ENCODE results near the gene WDR90.

The WDR90 gene

DNA sequence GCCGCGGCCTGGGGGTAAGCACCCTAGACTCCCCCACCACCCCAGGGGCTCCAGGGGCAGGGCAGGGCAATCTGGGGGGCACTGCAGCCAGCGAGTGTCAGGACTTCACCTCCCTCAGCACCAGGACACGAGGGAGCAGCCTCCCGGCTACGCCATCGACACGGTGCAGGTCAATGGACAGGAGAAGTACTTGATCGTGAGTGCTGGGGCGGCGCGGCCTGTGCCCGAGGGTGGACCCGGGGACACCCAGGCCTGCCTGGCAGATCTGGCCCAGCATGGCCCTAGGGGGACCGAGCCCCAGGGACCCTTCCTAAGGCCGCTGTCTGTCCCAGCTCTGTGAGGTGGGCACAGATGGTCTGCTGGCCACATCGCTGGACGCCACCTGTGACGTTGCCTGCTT is 23.2 kb downstream of the WDR90 start:
- H2AFZ ChIP-seq (ENCODE audit: low read length): no peak overlapping the region
- H3K9me2 ChIP-seq (ENCODE audit: low read depth, low read length): no peaks in the 10 kb centered on the region
- H3K27ac ChIP-seq (ENCODE audit: low read depth, low read length, poor library complexity, severe bottlenecking): no peak overlapping the region
- no peaks in the 10 kb centered on the region for H3F3A ChIP-seq (ENCODE audit: insufficient read depth, low read length)
- no peak overlapping the region for H3K4me3 ChIP-seq (ENCODE audit: low read depth, low read length, poor library complexity, severe bottlenecking)
- no peaks in the 10 kb centered on the region for H3K79me2 ChIP-seq (ENCODE audit: insufficient read depth, low read length)
- H3K4me1 ChIP-seq (ENCODE audit: insufficient read depth, low read length, severe bottlenecking): peaks cover 21% of the 10 kb centered on the region
- no peaks in the 10 kb centered on the region for H4K20me1 ChIP-seq (ENCODE audit: insufficient read depth, low read length)
- TF ChIP-seq EZH2 (IDR thresholded peaks at IDR 0.05; ENCODE audit: borderline replicate concordance, low read length): no peak
- TF ChIP-seq, protein P1, sequence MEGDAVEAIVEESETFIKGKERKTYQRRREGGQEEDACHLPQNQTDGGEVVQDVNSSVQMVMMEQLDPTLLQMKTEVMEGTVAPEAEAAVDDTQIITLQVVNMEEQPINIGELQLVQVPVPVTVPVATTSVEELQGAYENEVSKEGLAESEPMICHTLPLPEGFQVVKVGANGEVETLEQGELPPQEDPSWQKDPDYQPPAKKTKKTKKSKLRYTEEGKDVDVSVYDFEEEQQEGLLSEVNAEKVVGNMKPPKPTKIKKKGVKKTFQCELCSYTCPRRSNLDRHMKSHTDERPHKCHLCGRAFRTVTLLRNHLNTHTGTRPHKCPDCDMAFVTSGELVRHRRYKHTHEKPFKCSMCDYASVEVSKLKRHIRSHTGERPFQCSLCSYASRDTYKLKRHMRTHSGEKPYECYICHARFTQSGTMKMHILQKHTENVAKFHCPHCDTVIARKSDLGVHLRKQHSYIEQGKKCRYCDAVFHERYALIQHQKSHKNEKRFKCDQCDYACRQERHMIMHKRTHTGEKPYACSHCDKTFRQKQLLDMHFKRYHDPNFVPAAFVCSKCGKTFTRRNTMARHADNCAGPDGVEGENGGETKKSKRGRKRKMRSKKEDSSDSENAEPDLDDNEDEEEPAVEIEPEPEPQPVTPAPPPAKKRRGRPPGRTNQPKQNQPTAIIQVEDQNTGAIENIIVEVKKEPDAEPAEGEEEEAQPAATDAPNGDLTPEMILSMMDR (IDR thresholded peaks at IDR 0.05; ENCODE audit: low read length): no peak
- H3K4me2 ChIP-seq (ENCODE audit: low read length): no peak overlapping the region
- no peaks in the 10 kb centered on the region for H3K9me3 ChIP-seq (ENCODE audit: low read length)
- H3K9ac ChIP-seq (ENCODE audit: low read length): no peak overlapping the region
- no peaks in the 10 kb centered on the region for H3K27me3 ChIP-seq (ENCODE audit: insufficient read depth, low read length)
- H3K36me3 ChIP-seq (ENCODE audit: insufficient read depth, low read length): peaks cover 51% of the 10 kb centered on the region

DNA sequence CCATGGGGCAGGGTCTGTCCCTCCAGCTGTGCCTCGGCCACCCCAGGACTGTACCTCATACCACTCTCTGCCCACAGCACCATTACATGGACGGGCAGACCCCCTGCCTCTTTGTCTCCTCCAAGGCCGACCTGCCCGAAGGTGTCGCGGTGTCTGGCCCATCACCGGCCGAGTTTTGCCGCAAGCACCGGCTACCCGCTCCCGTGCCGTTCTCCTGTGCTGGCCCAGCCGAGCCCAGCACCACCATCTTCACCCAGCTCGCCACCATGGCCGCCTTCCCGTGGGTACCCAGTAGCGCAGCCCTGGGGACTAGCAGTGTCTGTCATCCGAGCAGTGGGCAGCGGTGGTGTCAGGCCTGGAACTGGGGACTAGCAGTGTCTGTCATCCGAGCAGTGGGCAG is 23.7 kb downstream of the WDR90 start:
- no peaks in the 10 kb centered on the region for H3K9me3 ChIP-seq (ENCODE audit: low read length)
- H3K9ac ChIP-seq (ENCODE audit: low read length): no peak overlapping the region
- no peaks in the 10 kb centered on the region for H3K27me3 ChIP-seq (ENCODE audit: insufficient read depth, low read length)
- H3K4me2 ChIP-seq (ENCODE audit: low read length): no peak overlapping the region
- peaks cover 20% of the 10 kb centered on the region for H3K4me1 ChIP-seq (ENCODE audit: insufficient read depth, low read length, severe bottlenecking)
- no peaks in the 10 kb centered on the region for H4K20me1 ChIP-seq (ENCODE audit: insufficient read depth, low read length)
- no peak overlapping the region for H2AFZ ChIP-seq (ENCODE audit: low read length)
- H3K9me2 ChIP-seq (ENCODE audit: low read depth, low read length): no peaks in the 10 kb centered on the region
- TF ChIP-seq EZH2 (IDR thresholded peaks at IDR 0.05; ENCODE audit: borderline replicate concordance, low read length): no peak
- TF ChIP-seq, protein P1 (IDR thresholded peaks at IDR 0.05; ENCODE audit: low read length): no peak
- no peaks in the 10 kb centered on the region for H3K79me2 ChIP-seq (ENCODE audit: insufficient read depth, low read length)
- H3F3A ChIP-seq (ENCODE audit: insufficient read depth, low read length): no peaks in the 10 kb centered on the region
- H3K27ac ChIP-seq (ENCODE audit: low read depth, low read length, poor library complexity, severe bottlenecking): no peak overlapping the region
- peaks cover 51% of the 10 kb centered on the region for H3K36me3 ChIP-seq (ENCODE audit: insufficient read depth, low read length)
- H3K4me3 ChIP-seq (ENCODE audit: low read depth, low read length, poor library complexity, severe bottlenecking): no peak overlapping the region

DNA sequence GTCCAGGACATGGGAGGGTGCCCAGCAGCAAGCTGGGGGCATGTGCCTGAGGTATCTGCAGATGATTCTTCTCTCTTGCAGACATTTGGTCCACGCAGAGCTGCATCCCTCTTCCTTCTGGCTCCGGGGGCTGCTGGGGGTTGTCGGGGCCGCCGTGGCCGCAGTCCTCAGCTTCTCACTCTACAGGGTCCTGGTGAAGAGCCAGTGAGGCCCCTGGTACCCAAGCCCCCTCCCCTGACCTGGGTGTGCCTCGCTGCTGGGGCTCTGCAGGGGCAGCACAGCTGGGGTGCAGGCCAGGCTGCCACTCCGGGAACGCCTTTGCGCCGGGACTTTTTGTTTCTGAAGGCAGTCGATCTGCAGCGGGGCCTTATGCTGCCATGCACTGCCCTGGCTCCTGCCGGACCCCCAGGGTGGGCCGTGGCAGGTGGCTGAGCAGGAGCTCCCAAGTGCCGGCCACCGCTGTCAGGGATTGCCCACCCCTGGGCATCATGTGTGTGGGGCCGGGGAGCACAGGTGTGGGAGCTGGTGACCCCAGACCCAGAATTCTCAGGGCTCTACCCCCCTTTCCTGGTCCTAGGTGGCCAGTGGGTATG is 24.3 kb downstream of the WDR90 start:
- H3F3A ChIP-seq (ENCODE audit: insufficient read depth, low read length): no peaks in the 10 kb centered on the region
- no peaks in the 10 kb centered on the region for H4K20me1 ChIP-seq (ENCODE audit: insufficient read depth, low read length)
- no peak overlapping the region for H3K4me2 ChIP-seq (ENCODE audit: low read length)
- H3K9ac ChIP-seq (ENCODE audit: low read length): no peak overlapping the region
- H2AFZ ChIP-seq (ENCODE audit: low read length): no peak overlapping the region
- no peak overlapping the region for H3K4me3 ChIP-seq (ENCODE audit: low read depth, low read length, poor library complexity, severe bottlenecking)
- no peaks in the 10 kb centered on the region for H3K79me2 ChIP-seq (ENCODE audit: insufficient read depth, low read length)
- H3K36me3 ChIP-seq (ENCODE audit: insufficient read depth, low read length): peaks cover 51% of the 10 kb centered on the region
- TF ChIP-seq EZH2 (IDR thresholded peaks at IDR 0.05; ENCODE audit: borderline replicate concordance, low read length): no peak
- H3K9me3 ChIP-seq (ENCODE audit: low read length): no peaks in the 10 kb centered on the region
- no peak overlapping the region for H3K27ac ChIP-seq (ENCODE audit: low read depth, low read length, poor library complexity, severe bottlenecking)
- no peaks in the 10 kb centered on the region for H3K27me3 ChIP-seq (ENCODE audit: insufficient read depth, low read length)
- H3K4me1 ChIP-seq (ENCODE audit: insufficient read depth, low read length, severe bottlenecking): peaks cover 20% of the 10 kb centered on the region
- H3K9me2 ChIP-seq (ENCODE audit: low read depth, low read length): no peaks in the 10 kb centered on the region
